Osteocyte (in vitro differentiated cells): ENCODE results near the gene SOBP. TPM values are rescaled to one million over a fixed set of nuclear protein-coding genes. Genes with fewer than 3 reads are reported as not detected.

Experiments
- DNase-seq: peaks from one replicate; pipeline ENCODE4 v3.0.0; 2021; ENCODE audit warnings: mixed read lengths; ENCODE audit not compliant: unreplicated experiment; ENCODE audit errors: extremely low spot score
- H3K27ac Mint-ChIP-seq: one replicate; pipeline ENCODE4 v1.8.0; 2021; ENCODE audit warnings: mild to moderate bottlenecking, mixed read lengths; ENCODE audit not compliant: unreplicated experiment
- H3K27me3 Mint-ChIP-seq: one replicate; pipeline ENCODE4 v1.8.0; 2021; ENCODE audit warnings: mixed read lengths; ENCODE audit not compliant: unreplicated experiment
- H3K36me3 Mint-ChIP-seq: one replicate; pipeline ENCODE4 v1.8.0; 2021; ENCODE audit warnings: mixed read lengths; ENCODE audit not compliant: unreplicated experiment
- H3K4me1 Mint-ChIP-seq: one replicate; pipeline ENCODE4 v1.8.0; 2021; ENCODE audit warnings: mixed read lengths; ENCODE audit not compliant: unreplicated experiment
- H3K4me3 Mint-ChIP-seq: one replicate; pipeline ENCODE4 v1.8.0; 2021; ENCODE audit warnings: mild to moderate bottlenecking, moderate library complexity, mixed read lengths; ENCODE audit not compliant: unreplicated experiment
- H3K9me3 Mint-ChIP-seq: one replicate; pipeline ENCODE4 v1.8.0; 2021; ENCODE audit warnings: mixed read lengths; ENCODE audit not compliant: unreplicated experiment
- CTCF ChIP-seq: fragments of 200-600 bp; sonication (generic); IDR thresholded peaks from 2 replicates; pipeline ENCODE4 v1.5.0; 2021; ENCODE audit warnings: antibody characterized with exemption, mild to moderate bottlenecking, moderate library complexity
- total RNA-seq: library from RNA; stranded (reverse); gene quantifications from 2 replicates; pipeline ENCODE4 v1.2.1, GENCODE V29; 2021

SOBP gene
- total RNA-seq, 1 donor from 2014 or later = 7.4 TPM

DNA sequence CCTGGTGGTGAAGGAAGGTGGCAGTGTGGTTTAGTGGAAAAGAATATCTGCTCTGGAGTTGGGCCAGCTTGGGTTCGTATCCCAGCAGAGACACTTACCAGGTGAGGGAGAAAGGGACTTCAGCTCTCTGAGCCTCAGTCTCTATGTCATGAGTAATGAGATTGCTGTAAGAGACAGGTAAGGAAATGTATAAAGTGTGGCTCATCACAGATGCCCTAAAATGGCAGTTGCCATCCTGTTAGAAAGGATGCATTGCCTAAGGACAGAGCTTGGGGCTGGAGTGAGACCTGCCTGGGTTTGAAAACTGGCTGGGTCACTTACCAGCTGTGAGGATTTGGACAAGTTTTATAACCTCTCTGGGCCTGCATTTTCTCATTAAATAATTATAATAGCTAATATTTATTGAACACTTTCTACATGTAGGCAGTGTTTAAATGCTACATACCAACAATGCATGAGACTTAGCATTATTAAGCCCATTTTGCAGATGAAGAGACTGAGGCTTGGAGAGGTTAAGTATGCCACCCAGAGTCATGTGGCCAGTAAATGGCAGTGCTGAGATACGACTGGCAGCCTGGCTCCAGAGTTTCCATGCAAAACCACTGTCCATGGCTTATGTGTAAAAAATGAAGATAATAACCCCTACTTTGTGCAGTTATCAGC is 157.0 kb downstream of the SOBP start:
- no peak overlapping the region for H3K27ac Mint-ChIP-seq
- H3K4me3 Mint-ChIP-seq = no peak overlapping the region
- TF ChIP-seq CTCF = no peak
- DNase-seq = no peak
- H3K9me3 Mint-ChIP-seq = peaks cover 3% of the 10 kb centered on the region
- peaks cover 8% of the 10 kb centered on the region for H3K4me1 Mint-ChIP-seq
- H3K27me3 Mint-ChIP-seq = no peaks in the 10 kb centered on the region
- no peaks in the 10 kb centered on the region for H3K36me3 Mint-ChIP-seq

DNA sequence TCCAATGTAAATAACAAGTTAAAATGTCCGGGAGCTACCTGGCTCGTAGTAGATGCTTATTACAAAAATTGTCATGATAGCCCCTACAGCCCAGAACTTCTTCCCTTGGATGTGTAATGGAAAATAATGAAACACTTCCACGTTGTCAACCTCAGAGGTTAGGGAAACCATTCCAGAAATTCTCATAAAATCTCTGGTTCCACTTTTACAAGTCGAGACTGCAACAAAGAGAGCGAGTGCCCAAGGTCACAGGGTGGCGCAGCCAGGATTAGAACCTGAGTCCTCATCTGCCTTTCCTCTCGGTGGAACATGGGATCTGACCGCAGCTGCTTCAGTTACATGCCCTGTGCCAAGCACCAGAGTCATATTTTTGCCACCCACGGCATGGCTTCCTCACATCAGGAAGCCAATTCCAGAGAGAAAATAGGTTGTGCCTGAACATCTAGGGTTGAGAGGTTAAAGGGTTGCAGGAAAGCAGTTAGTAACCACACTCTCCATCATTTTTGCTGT is 157.6 kb downstream of the SOBP start:
- Mint-ChIP-seq H3K27me3 (no peaks in the 10 kb centered on the region), H3K36me3 (no peaks in the 10 kb centered on the region), H3K9me3 (peaks cover 6% of the 10 kb centered on the region), H3K4me3 (no peak overlapping the region), H3K27ac (no peak overlapping the region), H3K4me1 (peaks cover 6% of the 10 kb centered on the region)
- TF ChIP-seq CTCF = no peak
- DNase-seq = no peak

DNA sequence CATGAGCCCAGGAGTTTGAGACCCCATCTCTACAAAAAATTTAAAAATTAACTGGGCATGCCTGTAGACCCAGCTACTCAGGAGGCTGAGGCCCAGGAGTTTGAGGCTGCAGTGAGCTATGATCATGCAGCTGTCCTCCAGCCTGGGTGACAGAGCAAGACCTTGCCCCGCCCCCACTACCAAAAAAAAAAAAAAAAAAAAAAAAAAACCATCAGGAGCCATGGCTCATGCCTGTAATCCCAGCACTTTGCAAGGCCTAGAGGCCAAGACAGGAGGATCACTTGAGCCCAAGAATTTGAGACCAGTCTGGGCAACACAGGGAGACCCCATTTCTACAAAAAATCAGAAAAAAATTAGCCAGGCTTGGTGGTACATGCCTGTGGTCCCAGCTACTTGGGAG is 159.1 kb downstream of the SOBP start:
- no peak for DNase-seq
- Mint-ChIP-seq H3K27me3 (no peaks in the 10 kb centered on the region), H3K4me1 (peaks cover 6% of the 10 kb centered on the region), H3K9me3 (peaks cover 6% of the 10 kb centered on the region), H3K27ac (no peak overlapping the region), H3K4me3 (no peak overlapping the region), H3K36me3 (no peaks in the 10 kb centered on the region)
- no peak for TF ChIP-seq CTCF

DNA sequence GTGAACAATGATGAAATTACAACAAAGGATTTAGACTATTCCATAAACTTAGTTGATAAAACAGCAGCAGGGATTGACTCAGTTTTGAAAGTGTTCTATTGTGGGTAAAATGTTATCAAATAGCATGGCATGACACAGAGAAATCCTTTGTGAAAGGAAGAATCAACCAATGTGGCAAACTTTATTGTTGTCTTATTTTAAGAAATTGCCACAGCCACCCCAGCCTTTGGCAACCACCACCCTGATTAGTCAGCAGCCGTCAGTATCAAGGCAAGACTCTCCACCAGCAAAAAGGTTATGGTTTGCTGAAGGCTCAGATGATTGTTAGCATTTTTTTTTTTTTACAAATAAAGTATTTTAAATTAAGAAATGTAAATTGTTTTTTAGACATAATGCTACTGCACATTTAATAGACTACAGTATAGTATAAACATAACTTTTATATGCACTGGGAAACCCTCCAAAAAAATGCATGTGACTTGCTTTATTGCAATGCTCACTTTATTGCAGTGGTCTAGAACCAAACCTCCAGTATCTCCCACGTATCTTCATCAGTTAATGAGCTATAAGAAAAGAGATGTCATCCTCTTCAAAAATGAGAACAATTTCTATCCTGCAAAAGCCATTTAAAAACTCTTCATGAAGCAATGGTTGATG is 162.7 kb downstream of the SOBP start:
- no peak overlapping the region for H3K4me3 Mint-ChIP-seq
- H3K27me3 Mint-ChIP-seq = no peaks in the 10 kb centered on the region
- H3K27ac Mint-ChIP-seq = no peak overlapping the region
- peaks cover 6% of the 10 kb centered on the region for H3K9me3 Mint-ChIP-seq
- TF ChIP-seq CTCF = no peak
- H3K4me1 Mint-ChIP-seq = peaks cover 24% of the 10 kb centered on the region
- no peak for DNase-seq
- no peaks in the 10 kb centered on the region for H3K36me3 Mint-ChIP-seq

GRCh38 chr6:107653183-107653580 is 163.3 kb downstream of the SOBP start:
- Mint-ChIP-seq H3K4me3 (no peak overlapping the region), H3K36me3 (no peaks in the 10 kb centered on the region), H3K9me3 (peaks cover 6% of the 10 kb centered on the region), H3K27ac (no peak overlapping the region), H3K4me1 (peaks cover 29% of the 10 kb centered on the region), H3K27me3 (no peaks in the 10 kb centered on the region)
- no peak for DNase-seq
- no peak for TF ChIP-seq CTCF
